Stimulated activated CD4-positive, alpha-beta T cell treated with anti-CD3 and anti-CD28 coated beads, TNF-alpha, amount 100 ng/mL, for 24 hours (primary cell): ENCODE results near the gene EPB41L4B.
"Not testable (repeated sequence)": the region's sequence is repeated elsewhere in the genome, so short reads cannot be mapped to it uniquely, and the experiment has no call there.

Source experiments
- DNase-seq, 3 experiments: peaks; one replicate each; pipeline ENCODE4 v3.0.0-alpha.2; 2020; ENCODE audit warnings: low read depth in 3 of 3

EPB41L4B gene

GRCh38 chr9:109244179-109245132 lies 76.4 kb downstream of the EPB41L4B start:
- DNase-seq: peak; percentile 28 to 63 (median 31)

GRCh38 chr9:109242741-109243140 lies 78.1 kb downstream of the EPB41L4B start:
- DNase-seq: no peak

GRCh38 chr9:109242014-109242413 lies 78.8 kb downstream of the EPB41L4B start:
- DNase-seq: no peak

GRCh38 chr9:109241207-109241606 lies 79.7 kb downstream of the EPB41L4B start:
- DNase-seq: no peak

GRCh38 chr9:109239240-109239639 lies 81.6 kb downstream of the EPB41L4B start:
- no peak for DNase-seq

GRCh38 chr9:109238655-109239054 lies 82.2 kb downstream of the EPB41L4B start:
- DNase-seq: no peak

GRCh38 chr9:109238125-109238524 lies 82.7 kb downstream of the EPB41L4B start:
- no peak for DNase-seq

GRCh38 chr9:109232449-109233237 lies 88.2 kb downstream of the EPB41L4B start:
- no peak for DNase-seq

GRCh38 chr9:109231593-109231992 lies 89.3 kb downstream of the EPB41L4B start:
- no peak for DNase-seq

- DNase-seq: no peak
Observed at GRCh38 chr9:109230277-109230676, 90.6 kb downstream of the EPB41L4B start.

- no peak for DNase-seq
Observed at GRCh38 chr9:109229682-109230081, 91.2 kb downstream of the EPB41L4B start.

- no peak for DNase-seq
Observed at GRCh38 chr9:109228093-109228642, 92.7 kb downstream of the EPB41L4B start.

- DNase-seq: no peak
Observed at GRCh38 chr9:109225629-109226028, 95.2 kb downstream of the EPB41L4B start.

GRCh38 chr9:109224751-109225150 lies 96.1 kb downstream of the EPB41L4B start:
- no peak for DNase-seq

GRCh38 chr9:109218242-109218641 lies 102.6 kb downstream of the EPB41L4B start:
- DNase-seq: not testable (repeated sequence)

- no peak for DNase-seq
Observed at GRCh38 chr9:109214414-109214813, 106.4 kb downstream of the EPB41L4B start.

- DNase-seq: no peak
Observed at GRCh38 chr9:109213285-109214121, 107.4 kb downstream of the EPB41L4B start.

GRCh38 chr9:109212768-109213167 lies 108.1 kb downstream of the EPB41L4B start:
- no peak for DNase-seq

GRCh38 chr9:109206670-109207069 lies 114.2 kb downstream of the EPB41L4B start:
- no peak for DNase-seq

GRCh38 chr9:109205526-109205925 lies 115.3 kb downstream of the EPB41L4B start:
- DNase-seq: no peak

GRCh38 chr9:109203761-109204360 lies 117.0 kb downstream of the EPB41L4B start:
- no peak for DNase-seq
